ENCODE measurements around the gene LRRC4. TPM values are rescaled to one million over a fixed set of nuclear protein-coding genes. Genes with fewer than 3 reads are reported as not detected.

Gene LRRC4
- total RNA-seq, 2 donors from 2014 or later, result 0.17 to 1.9 TPM

GRCh38 chr7:127980901-127981300, 50.3 kb downstream of the LRRC4 start:
- no peaks in the 10 kb centered on the region for H3K27me3 ChIP-seq
- TF ChIP-seq CTCF (IDR thresholded peaks at IDR 0.05), result no peak
- H3K4me1 ChIP-seq, result no peaks in the 10 kb centered on the region
- no peak overlapping the region for H3K9ac ChIP-seq (ENCODE audit: low read depth in 2 of 2, low read length in 2 of 2)
- DNase-seq, result no peak
- intact Hi-C loops (cut with DNase I), result no loop called here
- no peaks in the 10 kb centered on the region for H3K36me3 ChIP-seq
- H3K27ac ChIP-seq, result no peak overlapping the region
- no peak overlapping the region for H3K4me3 ChIP-seq
- no peaks in the 10 kb centered on the region for H3K9me3 ChIP-seq

- no peaks in the 10 kb centered on the region for H3K4me1 ChIP-seq
- H3K9ac ChIP-seq (ENCODE audit: low read depth in 2 of 2, low read length in 2 of 2), result no peak overlapping the region
- no peak overlapping the region for H3K27ac ChIP-seq
- no peak overlapping the region for H3K4me3 ChIP-seq
- TF ChIP-seq CTCF (IDR thresholded peaks at IDR 0.05), result no peak
- no peaks in the 10 kb centered on the region for H3K9me3 ChIP-seq
- no peaks in the 10 kb centered on the region for H3K36me3 ChIP-seq
- intact Hi-C loops (cut with DNase I), result no loop called here
- DNase-seq, result no peak
- no peaks in the 10 kb centered on the region for H3K27me3 ChIP-seq
Measured at GRCh38 chr7:127979728-127980126, 51.5 kb downstream of the LRRC4 start.

GRCh38 chr7:127979113-127979727, 52.0 kb downstream of the LRRC4 start:
- intact Hi-C loops (cut with DNase I), result no loop called here
- Histone ChIP-seq H3K36me3 (no peaks in the 10 kb centered on the region), H3K9ac (ENCODE audit: low read depth in 2 of 2, low read length in 2 of 2) (no peak overlapping the region), H3K27me3 (no peaks in the 10 kb centered on the region), H3K27ac (no peak overlapping the region), H3K4me3 (no peak overlapping the region), H3K4me1 (no peaks in the 10 kb centered on the region), H3K9me3 (no peaks in the 10 kb centered on the region)
- TF ChIP-seq CTCF (IDR thresholded peaks at IDR 0.05), result no peak
- no peak for DNase-seq

GRCh38 chr7:127978421-127978820, 52.8 kb downstream of the LRRC4 start:
- H3K4me1 ChIP-seq, result no peaks in the 10 kb centered on the region
- H3K27ac ChIP-seq, result no peak overlapping the region
- no peaks in the 10 kb centered on the region for H3K9me3 ChIP-seq
- no peak overlapping the region for H3K4me3 ChIP-seq
- H3K36me3 ChIP-seq, result no peaks in the 10 kb centered on the region
- no peaks in the 10 kb centered on the region for H3K27me3 ChIP-seq
- intact Hi-C loops (cut with DNase I), result no loop called here
- DNase-seq, result no peak
- H3K9ac ChIP-seq (ENCODE audit: low read depth in 2 of 2, low read length in 2 of 2), result no peak overlapping the region
- no peak for TF ChIP-seq CTCF (IDR thresholded peaks at IDR 0.05)

Other genes with a start within 250 kb of the LRRC4 start
- under 1 TPM in 1 of 2 donors, not detected in 1; 0.07 TPM for gene LEP, start 209.8 kb upstream of the LRRC4 start, total RNA-seq

All from colonic mucosa (tissue), 4 donors.